Glutamatergic neuron (in vitro differentiated cells): ENCODE data around the gene JAKMIP1. TPM values are rescaled to one million over a fixed set of nuclear protein-coding genes. Genes with fewer than 3 reads are reported as not detected.

ENCODE experiments used
- DNase-seq: peaks from one replicate; pipeline ENCODE4 v3.0.0; 2022
- H3K27ac Mint-ChIP-seq: one replicate; pipeline ENCODE4 v1.8.0; 2020; ENCODE audit warnings: mild to moderate bottlenecking, mixed read lengths, inconsistent platforms; ENCODE audit not compliant: unreplicated experiment
- H3K27me3 Mint-ChIP-seq: one replicate; pipeline ENCODE4 v1.8.0; 2020; ENCODE audit warnings: mild to moderate bottlenecking, moderate library complexity, mixed read lengths, inconsistent platforms; ENCODE audit not compliant: unreplicated experiment
- H3K36me3 Mint-ChIP-seq: one replicate; pipeline ENCODE4 v1.8.0; 2020; ENCODE audit warnings: mild to moderate bottlenecking, mixed read lengths, inconsistent platforms; ENCODE audit not compliant: unreplicated experiment
- H3K4me1 Mint-ChIP-seq: one replicate; pipeline ENCODE4 v1.8.0; 2020; ENCODE audit warnings: mild to moderate bottlenecking, low read depth, mixed read lengths, inconsistent platforms; ENCODE audit not compliant: unreplicated experiment
- H3K4me3 Mint-ChIP-seq: one replicate; pipeline ENCODE4 v1.8.0; 2020; ENCODE audit warnings: mild to moderate bottlenecking, mixed read lengths, inconsistent platforms; ENCODE audit not compliant: unreplicated experiment
- H3K9me3 Mint-ChIP-seq: one replicate; pipeline ENCODE4 v1.8.0; 2020; ENCODE audit warnings: mild to moderate bottlenecking, moderate library complexity, mixed read lengths, inconsistent platforms; ENCODE audit not compliant: unreplicated experiment
- total RNA-seq: library from RNA; stranded (reverse); fragmentation: NEBNext Ultra II Directional; extraction: Animal tissue kit (Norgen Biotek cat#: 25700); gene quantifications from one replicate; pipeline ENCODE4 v1.2.1, GENCODE V29; 2021; ENCODE audit not compliant: unreplicated experiment
- TF ChIP-seq, protein P1 (sequence below): fragments of 200-600 bp; sonication (generic); IDR thresholded peaks from one replicate; pipeline ENCODE4 v1.5.0; 2021; ENCODE audit not compliant: partially characterized antibody, unreplicated experiment

Gene JAKMIP1
- total RNA-seq, 1 donor from 2014 or later, result 2.4 TPM

DNA sequence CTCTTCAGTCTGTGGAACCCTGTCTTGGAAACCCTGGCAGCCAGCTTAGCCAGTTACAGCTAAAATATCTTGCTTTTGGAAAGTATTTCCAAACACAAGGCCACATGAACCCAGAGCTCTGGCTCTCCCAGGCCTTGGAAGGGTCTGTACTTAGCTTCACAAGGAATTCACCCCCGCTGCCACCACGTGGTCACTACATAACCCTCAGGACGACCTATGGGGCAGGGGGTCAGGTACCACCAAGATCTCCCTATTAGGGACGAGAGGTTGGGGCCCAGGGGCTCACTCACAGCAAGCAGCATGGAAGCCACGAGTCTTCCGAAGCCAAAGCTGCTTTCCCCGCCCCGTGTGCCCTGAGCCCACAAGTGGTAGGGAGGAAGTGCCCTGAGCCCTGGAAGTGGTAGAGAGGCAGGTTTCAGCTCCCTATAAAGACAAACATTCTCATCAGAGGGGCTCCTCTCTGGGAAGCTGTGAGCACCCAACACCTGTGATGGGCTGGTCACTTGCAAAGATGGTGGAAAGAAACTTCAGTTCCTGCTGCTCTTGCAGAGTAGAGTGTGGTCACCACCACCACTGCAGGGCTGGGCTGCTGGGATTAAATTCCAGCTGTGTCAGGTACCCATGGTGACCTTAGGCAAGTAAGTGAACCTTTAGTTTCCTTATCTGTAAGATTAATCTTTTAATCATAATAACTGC is 4.7 kb upstream of the JAKMIP1 start:
- Mint-ChIP-seq H3K9me3 (peaks cover 9% of the 10 kb centered on the region), H3K27me3 (peaks cover 4% of the 10 kb centered on the region), H3K27ac (no peak overlapping the region), H3K36me3 (peaks cover 3% of the 10 kb centered on the region), H3K4me3 (no peak overlapping the region), H3K4me1 (peaks cover 3% of the 10 kb centered on the region)
- TF ChIP-seq, protein P1, sequence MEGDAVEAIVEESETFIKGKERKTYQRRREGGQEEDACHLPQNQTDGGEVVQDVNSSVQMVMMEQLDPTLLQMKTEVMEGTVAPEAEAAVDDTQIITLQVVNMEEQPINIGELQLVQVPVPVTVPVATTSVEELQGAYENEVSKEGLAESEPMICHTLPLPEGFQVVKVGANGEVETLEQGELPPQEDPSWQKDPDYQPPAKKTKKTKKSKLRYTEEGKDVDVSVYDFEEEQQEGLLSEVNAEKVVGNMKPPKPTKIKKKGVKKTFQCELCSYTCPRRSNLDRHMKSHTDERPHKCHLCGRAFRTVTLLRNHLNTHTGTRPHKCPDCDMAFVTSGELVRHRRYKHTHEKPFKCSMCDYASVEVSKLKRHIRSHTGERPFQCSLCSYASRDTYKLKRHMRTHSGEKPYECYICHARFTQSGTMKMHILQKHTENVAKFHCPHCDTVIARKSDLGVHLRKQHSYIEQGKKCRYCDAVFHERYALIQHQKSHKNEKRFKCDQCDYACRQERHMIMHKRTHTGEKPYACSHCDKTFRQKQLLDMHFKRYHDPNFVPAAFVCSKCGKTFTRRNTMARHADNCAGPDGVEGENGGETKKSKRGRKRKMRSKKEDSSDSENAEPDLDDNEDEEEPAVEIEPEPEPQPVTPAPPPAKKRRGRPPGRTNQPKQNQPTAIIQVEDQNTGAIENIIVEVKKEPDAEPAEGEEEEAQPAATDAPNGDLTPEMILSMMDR, result no peak
- no peak for DNase-seq

GRCh38 chr4:6204098-6204497 is 3.7 kb upstream of the JAKMIP1 start:
- Mint-ChIP-seq H3K27me3 (peaks cover 4% of the 10 kb centered on the region), H3K27ac (no peak overlapping the region), H3K36me3 (peaks cover 3% of the 10 kb centered on the region), H3K4me3 (no peak overlapping the region), H3K4me1 (peaks cover 3% of the 10 kb centered on the region), H3K9me3 (peaks cover 9% of the 10 kb centered on the region)
- TF ChIP-seq, protein P1, result no peak
- DNase-seq, result no peak

- H3K36me3 Mint-ChIP-seq, result peaks cover 3% of the 10 kb centered on the region
- TF ChIP-seq, protein P1, result no peak
These were observed 1.3 kb upstream of the JAKMIP1 start for GRCh38 chr4:6201580-6202091.

DNA sequence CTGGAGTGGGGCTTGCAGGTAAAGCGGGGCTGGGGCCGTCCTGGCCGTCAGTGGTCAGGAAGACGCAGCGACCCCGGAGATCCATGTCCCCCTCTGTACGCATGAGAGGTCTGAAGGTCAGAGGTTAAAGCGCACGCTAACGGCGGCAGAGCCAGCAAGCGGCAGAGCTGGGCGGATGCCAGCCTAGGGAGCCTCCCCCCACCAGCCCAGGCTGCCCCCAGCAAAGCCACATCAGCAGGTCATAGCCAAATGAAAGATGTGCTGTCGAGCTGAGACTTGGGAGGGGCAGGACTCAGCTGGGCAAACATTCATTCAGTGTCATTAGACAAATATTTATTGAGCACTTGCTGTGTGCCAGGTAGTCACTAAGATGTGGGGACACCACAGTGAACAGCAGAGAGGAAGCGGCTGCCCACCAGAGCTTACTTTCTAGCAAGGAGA is 593 bp upstream of the JAKMIP1 start:
- TF ChIP-seq, protein P1, result no peak
- Mint-ChIP-seq H3K4me3 (peak overlapping the region; percentile 75), H3K4me1 (peaks cover 3% of the 10 kb centered on the region), H3K27ac (no peak overlapping the region), H3K27me3 (peaks cover 13% of the 10 kb centered on the region), H3K9me3 (peaks cover 12% of the 10 kb centered on the region), H3K36me3 (peaks cover 3% of the 10 kb centered on the region)
- no peak for DNase-seq

More at GRCh38 chr4:6201580-6202091, 1.3 kb upstream of the JAKMIP1 start:
- Mint-ChIP-seq H3K9me3 (peaks cover 14% of the 10 kb centered on the region), H3K27ac (no peak overlapping the region), H3K4me1 (peaks cover 3% of the 10 kb centered on the region), H3K27me3 (peaks cover 13% of the 10 kb centered on the region), H3K4me3 (peak overlapping the region; percentile 75)
- DNase-seq, result no peak

DNA sequence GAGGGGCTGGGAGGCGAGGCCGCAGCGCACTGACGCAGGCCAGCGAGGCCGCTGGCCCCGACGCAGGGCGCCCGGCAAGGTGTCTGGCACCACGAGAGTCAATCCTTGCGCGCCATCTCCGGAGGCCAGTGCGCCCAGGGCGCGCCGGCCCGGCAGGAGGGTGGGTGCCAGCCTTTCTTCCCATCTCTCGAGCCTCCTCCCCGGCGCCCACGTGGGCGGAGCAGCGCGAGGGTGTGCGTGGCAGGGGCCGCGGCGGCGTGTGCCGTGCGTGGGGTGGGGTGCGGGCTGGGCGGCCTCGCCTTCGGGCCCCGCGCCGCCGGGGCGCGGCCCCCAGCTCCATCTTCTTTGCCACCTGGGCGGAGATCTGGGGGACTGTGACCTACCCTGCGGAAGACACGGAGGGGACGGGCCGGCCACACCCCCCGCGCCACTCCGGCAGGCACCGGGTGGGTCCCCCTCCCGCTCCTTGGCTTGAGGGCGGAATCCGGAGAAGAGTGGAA is 877 bp downstream of the JAKMIP1 start:
- Mint-ChIP-seq H3K9me3 (peaks cover 14% of the 10 kb centered on the region), H3K4me3 (peak overlapping the region; percentile 77), H3K36me3 (peaks cover 3% of the 10 kb centered on the region), H3K4me1 (peaks cover 7% of the 10 kb centered on the region), H3K27me3 (peaks cover 13% of the 10 kb centered on the region), H3K27ac (no peak overlapping the region)
- TF ChIP-seq, protein P1, result no peak
- no peak for DNase-seq
